ENCODE measurements around the gene NLRC4.

DNA sequence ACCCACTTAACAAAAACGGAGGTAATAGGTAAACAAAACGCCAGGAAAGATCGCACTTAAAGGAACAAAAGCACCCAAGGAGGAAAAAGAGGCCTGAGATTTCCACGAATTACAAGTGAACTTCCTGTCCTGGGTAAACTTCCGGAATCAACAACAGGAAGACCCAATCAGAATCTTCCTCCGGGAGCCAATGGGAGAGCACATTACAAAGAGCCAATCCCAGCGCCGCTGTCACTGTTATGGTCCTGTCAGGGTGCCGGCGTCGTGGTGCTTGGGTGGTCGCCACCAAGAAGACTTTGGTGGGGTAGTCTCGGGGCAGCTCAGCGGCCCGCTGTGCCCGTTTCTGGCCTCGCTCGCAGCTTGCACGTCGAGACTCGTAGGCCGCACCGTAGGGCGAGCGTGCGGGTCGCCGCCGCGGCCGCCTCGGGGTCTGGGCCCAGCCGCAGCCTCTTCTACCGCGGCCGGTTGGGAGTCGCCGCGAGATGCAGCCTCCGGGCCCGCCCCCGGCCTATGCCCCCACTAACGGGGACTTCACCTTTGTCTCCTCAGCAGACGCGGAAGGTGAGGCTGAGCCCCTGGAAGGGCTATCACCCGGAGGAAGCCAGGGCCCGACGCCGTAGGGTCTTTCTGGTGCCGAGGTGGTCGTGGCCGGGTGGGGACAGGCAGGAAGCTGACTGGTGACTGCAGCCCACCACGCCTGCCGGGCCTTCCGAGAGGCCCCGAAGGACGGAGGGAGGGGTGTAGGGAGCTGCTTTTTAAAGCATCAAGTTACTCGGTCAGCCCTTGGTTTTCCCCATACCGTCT is 13.2 kb upstream of the NLRC4 start, which contains the start of gene YIPF4:
- TF ChIP-seq, protein P1, sequence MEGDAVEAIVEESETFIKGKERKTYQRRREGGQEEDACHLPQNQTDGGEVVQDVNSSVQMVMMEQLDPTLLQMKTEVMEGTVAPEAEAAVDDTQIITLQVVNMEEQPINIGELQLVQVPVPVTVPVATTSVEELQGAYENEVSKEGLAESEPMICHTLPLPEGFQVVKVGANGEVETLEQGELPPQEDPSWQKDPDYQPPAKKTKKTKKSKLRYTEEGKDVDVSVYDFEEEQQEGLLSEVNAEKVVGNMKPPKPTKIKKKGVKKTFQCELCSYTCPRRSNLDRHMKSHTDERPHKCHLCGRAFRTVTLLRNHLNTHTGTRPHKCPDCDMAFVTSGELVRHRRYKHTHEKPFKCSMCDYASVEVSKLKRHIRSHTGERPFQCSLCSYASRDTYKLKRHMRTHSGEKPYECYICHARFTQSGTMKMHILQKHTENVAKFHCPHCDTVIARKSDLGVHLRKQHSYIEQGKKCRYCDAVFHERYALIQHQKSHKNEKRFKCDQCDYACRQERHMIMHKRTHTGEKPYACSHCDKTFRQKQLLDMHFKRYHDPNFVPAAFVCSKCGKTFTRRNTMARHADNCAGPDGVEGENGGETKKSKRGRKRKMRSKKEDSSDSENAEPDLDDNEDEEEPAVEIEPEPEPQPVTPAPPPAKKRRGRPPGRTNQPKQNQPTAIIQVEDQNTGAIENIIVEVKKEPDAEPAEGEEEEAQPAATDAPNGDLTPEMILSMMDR (IDR thresholded peaks at IDR 0.05): no peak
- peak; percentile 44 for TF ChIP-seq POLR2A (IDR thresholded peaks at IDR 0.05)

Data from right lobe of liver (tissue), 4 donors.